ENCODE measurements around the gene TRPV5. TPM values are rescaled to one million over a fixed set of nuclear protein-coding genes. Genes with fewer than 3 reads are reported as not detected.
"Not testable (repeated sequence)": the region's sequence is repeated elsewhere in the genome, so short reads cannot be mapped to it uniquely, and the experiment has no call there.

The TRPV5 gene
- not detected in 2 replicates for total RNA-seq
- long read RNA-seq = 0 reads

DNA sequence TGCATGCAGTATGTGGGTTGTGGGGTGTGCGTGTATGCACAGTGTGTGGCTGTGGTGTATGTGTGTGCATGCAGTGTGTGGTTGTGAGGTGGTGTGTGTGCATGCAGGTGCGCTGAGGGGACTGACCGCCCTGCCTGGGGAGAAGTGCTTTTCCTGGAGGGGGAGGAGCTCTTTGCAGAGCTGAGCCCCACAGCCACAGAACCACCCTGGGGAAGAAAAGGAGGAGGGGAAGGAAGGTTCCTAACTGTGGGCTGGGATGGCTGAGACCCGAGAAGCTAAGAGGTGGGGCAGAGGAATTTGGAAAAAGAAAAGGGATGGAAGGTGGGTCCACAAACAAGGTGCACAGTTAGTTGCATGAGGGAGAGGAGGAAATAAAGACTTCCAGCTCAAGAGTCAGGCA is at the start of gene TRPV5:
Gene TRPV5, minus strand, starts transcription at position 123 of the 400 bp plus-strand sequence. CDS start 287 bp downstream, outside the sequence.
- Mint-ChIP-seq H3K27me3 (ENCODE audit: unreplicated experiment) (no peaks in the 10 kb centered on the region), H3K36me3 (ENCODE audit: unreplicated experiment) (no peaks in the 10 kb centered on the region), H3K4me1 (ENCODE audit: unreplicated experiment) (no peaks in the 10 kb centered on the region), H3K9me3 (ENCODE audit: unreplicated experiment) (no peaks in the 10 kb centered on the region), H3K4me3 (ENCODE audit: unreplicated experiment) (no peak within 1 kb of the TSS), H3K27ac (ENCODE audit: unreplicated experiment) (no peak within 1 kb of the TSS)
- DNase-seq (ENCODE audit: extremely low spot score, unreplicated experiment) = no peak
- TF ChIP-seq, protein P1, sequence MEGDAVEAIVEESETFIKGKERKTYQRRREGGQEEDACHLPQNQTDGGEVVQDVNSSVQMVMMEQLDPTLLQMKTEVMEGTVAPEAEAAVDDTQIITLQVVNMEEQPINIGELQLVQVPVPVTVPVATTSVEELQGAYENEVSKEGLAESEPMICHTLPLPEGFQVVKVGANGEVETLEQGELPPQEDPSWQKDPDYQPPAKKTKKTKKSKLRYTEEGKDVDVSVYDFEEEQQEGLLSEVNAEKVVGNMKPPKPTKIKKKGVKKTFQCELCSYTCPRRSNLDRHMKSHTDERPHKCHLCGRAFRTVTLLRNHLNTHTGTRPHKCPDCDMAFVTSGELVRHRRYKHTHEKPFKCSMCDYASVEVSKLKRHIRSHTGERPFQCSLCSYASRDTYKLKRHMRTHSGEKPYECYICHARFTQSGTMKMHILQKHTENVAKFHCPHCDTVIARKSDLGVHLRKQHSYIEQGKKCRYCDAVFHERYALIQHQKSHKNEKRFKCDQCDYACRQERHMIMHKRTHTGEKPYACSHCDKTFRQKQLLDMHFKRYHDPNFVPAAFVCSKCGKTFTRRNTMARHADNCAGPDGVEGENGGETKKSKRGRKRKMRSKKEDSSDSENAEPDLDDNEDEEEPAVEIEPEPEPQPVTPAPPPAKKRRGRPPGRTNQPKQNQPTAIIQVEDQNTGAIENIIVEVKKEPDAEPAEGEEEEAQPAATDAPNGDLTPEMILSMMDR (IDR thresholded peaks at IDR 0.05) = no peak

DNA sequence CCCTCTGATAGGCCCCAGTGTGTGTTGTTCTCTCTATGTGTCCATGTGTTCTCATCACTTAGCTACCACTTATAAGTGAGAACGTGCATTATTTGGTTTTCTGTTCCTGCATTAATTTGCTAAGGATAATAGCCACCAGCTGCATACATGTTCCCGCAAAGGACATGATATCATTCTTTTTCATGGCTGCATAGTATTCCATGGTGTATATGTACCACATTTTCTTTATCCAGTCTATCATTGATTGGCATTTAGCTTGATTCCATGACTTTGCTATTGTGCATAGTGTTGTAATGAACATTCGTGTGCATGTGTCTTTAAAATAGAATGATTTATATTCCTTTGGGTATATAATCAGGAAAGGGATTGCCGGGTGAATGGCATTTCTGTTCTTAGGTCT is 44.9 kb upstream of the TRPV5 start:
- not testable (repeated sequence) for H3K4me3 Mint-ChIP-seq (ENCODE audit: unreplicated experiment); H3K27ac Mint-ChIP-seq (ENCODE audit: unreplicated experiment); DNase-seq (ENCODE audit: extremely low spot score, unreplicated experiment); H3K4me1 Mint-ChIP-seq (ENCODE audit: unreplicated experiment); H3K27me3 Mint-ChIP-seq (ENCODE audit: unreplicated experiment); H3K36me3 Mint-ChIP-seq (ENCODE audit: unreplicated experiment)
- H3K9me3 Mint-ChIP-seq (ENCODE audit: unreplicated experiment) = peaks cover 13% of the 10 kb centered on the region

DNA sequence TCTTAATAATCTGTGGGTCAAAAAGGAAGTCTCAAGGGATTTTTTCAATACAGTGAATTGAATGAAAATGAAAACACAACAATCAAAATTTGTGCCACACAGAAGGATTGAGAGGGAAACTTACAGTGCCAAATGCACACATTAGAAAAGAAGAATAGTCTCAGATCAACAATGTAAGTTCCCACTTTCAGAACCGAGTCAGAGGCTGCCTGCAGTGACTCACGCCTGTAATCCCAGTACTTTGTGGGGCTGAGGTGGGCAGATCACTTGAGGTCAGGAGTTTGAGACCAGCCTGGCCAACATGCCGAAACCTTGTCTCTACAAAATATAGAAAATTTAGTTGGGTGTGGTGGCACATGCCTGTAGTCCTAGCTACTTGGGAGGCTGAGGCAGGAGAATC is 41.1 kb upstream of the TRPV5 start:
- no peak overlapping the region for H3K4me3 Mint-ChIP-seq (ENCODE audit: unreplicated experiment)
- no peaks in the 10 kb centered on the region for H3K4me1 Mint-ChIP-seq (ENCODE audit: unreplicated experiment)
- peaks cover 1% of the 10 kb centered on the region for H3K36me3 Mint-ChIP-seq (ENCODE audit: unreplicated experiment)
- no peaks in the 10 kb centered on the region for H3K9me3 Mint-ChIP-seq (ENCODE audit: unreplicated experiment)
- no peak for DNase-seq (ENCODE audit: extremely low spot score, unreplicated experiment)
- H3K27me3 Mint-ChIP-seq (ENCODE audit: unreplicated experiment) = no peaks in the 10 kb centered on the region
- TF ChIP-seq, protein P1 (IDR thresholded peaks at IDR 0.05) = no peak
- H3K27ac Mint-ChIP-seq (ENCODE audit: unreplicated experiment) = no peak overlapping the region

DNA sequence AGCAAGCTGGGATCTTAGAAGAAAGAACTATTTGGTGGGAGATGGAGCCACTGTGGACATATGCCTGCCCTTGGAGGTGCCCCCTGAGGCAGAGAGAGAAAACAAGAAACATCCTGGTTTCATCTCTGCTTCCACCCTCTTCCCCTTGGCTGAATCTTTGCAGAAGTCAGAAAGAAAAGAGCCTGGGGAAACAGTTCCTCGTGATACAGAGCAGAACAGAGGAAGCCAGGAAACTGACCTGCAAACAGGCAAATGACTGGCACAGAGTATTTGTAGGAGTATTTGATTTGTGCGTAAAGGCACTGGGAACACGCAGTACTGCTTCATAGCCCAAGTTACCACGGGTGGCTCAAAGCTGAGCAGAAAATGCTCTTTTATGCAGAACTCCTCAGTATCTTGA is 35.6 kb upstream of the TRPV5 start:
- no peak overlapping the region for H3K4me3 Mint-ChIP-seq (ENCODE audit: unreplicated experiment)
- no peak overlapping the region for H3K27ac Mint-ChIP-seq (ENCODE audit: unreplicated experiment)
- H3K9me3 Mint-ChIP-seq (ENCODE audit: unreplicated experiment) = no peaks in the 10 kb centered on the region
- H3K27me3 Mint-ChIP-seq (ENCODE audit: unreplicated experiment) = no peaks in the 10 kb centered on the region
- TF ChIP-seq, protein P1 (IDR thresholded peaks at IDR 0.05) = no peak
- no peaks in the 10 kb centered on the region for H3K4me1 Mint-ChIP-seq (ENCODE audit: unreplicated experiment)
- H3K36me3 Mint-ChIP-seq (ENCODE audit: unreplicated experiment) = peaks cover 1% of the 10 kb centered on the region
- DNase-seq (ENCODE audit: extremely low spot score, unreplicated experiment) = no peak

DNA sequence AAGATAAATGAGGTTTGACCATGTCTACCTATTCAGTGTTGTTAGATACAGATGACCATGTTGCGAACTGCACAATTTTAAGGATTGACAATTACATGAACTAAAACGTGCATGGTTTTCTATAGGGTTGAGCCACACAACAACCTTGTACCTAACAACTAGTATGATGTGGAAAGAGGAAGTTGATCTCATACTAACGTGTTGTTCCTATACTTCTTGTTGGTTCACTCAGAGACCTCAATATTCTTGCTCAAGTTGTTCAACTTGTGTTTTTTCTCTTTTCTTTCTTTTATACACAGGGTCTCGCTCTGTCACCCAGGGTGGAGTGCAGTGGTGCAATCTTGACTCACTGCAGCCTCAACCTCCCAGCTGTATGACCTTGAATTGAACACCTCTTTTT is 34.7 kb upstream of the TRPV5 start:
- DNase-seq (ENCODE audit: extremely low spot score, unreplicated experiment) = no peak
- peaks cover 1% of the 10 kb centered on the region for H3K36me3 Mint-ChIP-seq (ENCODE audit: unreplicated experiment)
- H3K27ac Mint-ChIP-seq (ENCODE audit: unreplicated experiment) = no peak overlapping the region
- no peaks in the 10 kb centered on the region for H3K4me1 Mint-ChIP-seq (ENCODE audit: unreplicated experiment)
- H3K9me3 Mint-ChIP-seq (ENCODE audit: unreplicated experiment) = no peaks in the 10 kb centered on the region
- no peaks in the 10 kb centered on the region for H3K27me3 Mint-ChIP-seq (ENCODE audit: unreplicated experiment)
- H3K4me3 Mint-ChIP-seq (ENCODE audit: unreplicated experiment) = no peak overlapping the region
- TF ChIP-seq, protein P1 (IDR thresholded peaks at IDR 0.05) = no peak
